Activated CD8-positive, alpha-beta memory T cell treated with anti-CD3 and anti-CD28 coated beads for 4 hours (primary cell): ENCODE data around the gene CD79A.
"Not testable (repeated sequence)": the region's sequence is repeated elsewhere in the genome, so short reads cannot be mapped to it uniquely, and the experiment has no call there.

Experiments used
- DNase-seq, 2 donors: peaks; one replicate each; pipeline ENCODE4 v3.0.0-alpha.2; 2020; ENCODE audit warnings: low read depth in 2 of 2

Gene CD79A

DNA sequence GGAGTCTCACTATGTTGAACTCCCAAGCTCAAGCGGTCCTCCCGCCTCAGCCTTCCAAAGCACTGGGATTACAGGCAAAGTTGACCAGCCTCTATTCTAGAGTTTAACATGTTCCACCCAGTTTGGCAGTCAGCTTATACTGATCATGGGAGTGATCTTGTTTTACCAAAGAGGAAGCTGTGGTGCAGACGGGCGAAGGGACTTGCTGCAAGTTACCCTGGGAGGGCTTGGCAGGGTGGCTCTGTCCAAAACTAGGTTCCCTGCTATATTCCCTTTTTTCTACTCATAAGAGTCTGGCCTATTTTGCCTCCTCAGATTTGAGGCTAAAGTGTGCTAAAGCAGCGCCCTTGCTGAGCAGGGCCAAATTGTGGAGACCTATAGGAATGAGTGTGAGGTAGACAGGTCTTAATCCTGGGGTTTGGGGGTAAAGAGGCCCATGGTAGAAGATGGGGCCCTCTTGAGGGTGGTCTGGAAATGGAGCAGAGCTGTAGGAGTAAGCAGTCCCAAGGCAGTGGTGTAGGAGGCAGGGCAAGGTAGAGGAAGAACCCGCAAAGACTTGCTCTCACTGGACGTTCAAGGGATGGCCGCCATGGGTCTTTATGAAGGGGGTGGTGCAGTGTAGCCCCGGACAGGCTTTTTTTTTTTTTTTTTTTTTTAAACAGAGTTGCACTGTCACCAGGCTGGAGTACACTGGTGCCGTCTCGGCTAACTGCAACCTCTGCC, 13.7 kb upstream of the CD79A start:
- no peak for DNase-seq

DNA sequence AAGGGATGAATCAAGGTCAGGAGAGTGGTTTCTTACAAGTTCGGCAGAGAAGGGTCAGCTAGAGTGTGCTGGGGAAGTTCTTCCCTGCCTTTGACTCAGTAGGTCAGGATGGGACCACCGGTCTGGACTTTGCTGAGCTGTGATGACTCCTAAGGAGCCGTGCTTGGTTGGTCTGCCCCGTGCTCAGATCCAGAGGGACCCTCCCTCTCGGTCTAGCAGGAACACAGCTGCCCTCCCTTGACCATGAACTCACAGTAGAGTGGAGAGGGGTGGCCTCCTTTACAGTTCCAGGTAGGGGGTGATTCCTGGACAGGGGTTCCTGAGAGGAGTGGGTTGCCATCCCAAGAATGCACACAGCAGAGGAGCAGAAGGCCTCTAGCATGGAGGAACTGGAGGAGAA, 12.7 kb upstream of the CD79A start:
- no peak for DNase-seq

DNA sequence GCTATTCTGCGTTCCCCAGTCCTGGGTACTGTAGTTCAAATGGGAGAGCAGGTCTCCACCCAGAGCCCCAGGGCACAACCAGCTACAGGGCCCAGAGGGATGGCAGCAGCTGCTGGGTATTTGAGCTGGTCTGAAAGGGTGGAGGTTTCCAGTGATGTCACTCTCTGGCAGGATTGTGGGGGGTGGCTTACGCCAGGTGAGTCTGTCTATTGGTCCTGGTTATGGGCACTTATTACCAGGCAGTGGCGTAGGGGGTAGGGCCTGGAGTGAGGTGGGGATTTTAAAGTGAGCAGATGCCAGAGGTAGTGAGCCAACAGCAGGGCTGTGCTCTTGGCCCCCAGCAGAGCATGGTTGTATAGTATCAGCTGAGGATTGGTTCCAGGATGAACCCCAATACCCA, 10.8 kb upstream of the CD79A start:
- no peak for DNase-seq

DNA sequence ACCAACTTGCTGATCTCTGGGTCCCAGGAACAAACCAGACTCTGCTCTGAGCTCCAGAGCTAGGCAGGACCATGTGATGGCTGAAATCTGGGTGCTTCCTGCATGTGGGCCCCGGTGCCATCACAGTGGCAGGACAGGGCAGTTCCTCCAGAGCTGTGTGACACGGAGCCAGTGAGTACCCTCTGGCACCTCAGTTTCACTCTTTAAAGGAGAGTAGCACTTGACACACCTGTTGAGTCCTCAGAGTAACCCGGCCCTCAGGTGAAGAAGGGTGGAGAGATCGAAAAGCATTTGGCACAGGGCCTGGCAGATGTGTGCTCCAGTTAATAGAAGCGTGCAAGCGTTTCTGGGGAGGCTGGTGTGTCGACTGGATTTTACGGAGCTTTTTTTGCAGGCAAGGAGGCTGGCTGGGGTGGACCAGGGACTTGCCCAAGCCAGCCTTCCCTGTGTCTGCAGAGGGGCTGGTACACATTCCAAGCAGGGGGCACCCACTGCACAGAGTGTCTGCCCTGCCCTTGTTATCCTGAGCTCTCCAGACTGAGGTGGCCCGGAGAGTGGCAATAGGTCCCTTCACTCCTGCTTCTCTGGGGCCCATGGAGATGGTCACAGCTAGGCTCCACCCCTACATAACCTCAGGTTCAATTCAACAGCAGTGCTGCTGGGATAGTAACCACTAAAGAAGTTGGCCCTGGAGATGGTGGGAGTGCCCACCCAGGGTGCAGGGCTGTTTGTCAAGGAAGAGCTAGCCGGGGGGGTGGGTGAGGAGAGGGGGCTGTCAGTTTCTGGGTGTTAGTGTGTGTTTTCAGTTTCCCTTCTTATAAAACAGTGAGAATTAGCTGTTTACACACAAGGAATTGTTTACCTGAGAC, 8.7 kb upstream of the CD79A start:
- DNase-seq, result no peak

DNA sequence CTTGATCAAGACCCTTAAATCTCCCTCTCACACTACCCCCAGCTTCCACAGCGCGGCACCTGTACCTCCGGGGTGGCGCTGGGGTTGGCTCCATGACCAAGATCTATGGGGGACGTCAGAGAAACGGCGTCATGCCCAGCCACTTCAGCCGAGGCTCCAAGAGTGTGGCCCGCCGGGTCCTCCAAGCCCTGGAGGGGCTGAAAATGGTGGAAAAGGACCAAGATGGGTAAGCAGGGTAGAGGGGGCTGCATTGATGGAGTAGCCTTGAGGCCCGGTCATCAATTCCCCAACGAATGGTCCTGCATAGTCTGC, 8.1 kb upstream of the CD79A start:
- DNase-seq, result no peak

DNA sequence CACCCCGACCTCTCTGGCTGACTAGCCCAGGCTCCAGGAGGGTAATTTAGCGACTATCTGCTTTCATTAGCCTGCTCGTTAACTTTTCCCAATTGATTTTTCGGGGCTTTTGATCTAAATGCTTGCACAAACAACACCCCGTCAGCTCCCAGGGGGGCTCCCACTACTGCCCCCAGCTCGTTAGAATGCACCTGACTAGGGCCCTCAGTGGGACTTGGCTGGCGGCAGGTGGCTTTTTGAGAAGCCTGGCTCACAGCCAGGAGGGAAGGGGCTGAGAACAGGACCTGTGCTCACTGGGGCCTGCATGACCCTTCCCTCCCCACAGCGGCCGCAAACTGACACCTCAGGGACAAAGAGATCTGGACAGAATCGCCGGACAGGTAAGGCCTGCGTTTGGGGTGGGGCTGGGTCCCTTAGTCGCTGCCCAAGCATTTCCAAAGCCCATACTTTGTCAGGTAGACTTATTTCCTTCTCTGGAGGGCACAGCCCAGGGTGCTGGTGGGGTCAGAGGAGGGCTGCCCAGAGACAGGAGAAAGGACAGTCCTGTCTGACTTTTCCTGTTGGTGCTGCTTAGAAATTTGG, 7.6 kb upstream of the CD79A start:
- DNase-seq, result no peak

DNA sequence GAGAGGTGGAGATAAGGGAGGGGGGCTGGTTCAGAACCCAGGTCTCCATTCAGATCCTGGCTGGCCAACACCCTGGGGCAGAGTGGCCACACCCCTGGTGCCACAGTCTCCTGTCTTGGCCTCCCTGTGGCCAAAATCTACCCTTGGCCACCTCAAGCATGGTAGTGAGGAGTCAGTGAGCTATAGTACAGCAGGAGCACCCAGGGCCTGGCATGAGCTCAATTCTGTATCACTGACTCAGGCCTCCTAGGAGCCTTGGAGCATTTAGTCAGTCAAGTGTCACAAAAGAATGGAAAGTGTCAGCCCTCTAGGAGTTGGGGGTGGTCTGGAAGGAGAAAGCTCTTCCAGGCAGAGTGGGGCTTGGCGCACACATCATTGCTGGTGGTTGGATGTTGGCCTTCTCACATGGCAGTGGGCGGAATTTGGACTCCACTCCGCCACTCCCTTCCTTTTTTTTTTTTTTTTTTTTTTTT, 6.6 kb upstream of the CD79A start:
- DNase-seq, result no peak

DNA sequence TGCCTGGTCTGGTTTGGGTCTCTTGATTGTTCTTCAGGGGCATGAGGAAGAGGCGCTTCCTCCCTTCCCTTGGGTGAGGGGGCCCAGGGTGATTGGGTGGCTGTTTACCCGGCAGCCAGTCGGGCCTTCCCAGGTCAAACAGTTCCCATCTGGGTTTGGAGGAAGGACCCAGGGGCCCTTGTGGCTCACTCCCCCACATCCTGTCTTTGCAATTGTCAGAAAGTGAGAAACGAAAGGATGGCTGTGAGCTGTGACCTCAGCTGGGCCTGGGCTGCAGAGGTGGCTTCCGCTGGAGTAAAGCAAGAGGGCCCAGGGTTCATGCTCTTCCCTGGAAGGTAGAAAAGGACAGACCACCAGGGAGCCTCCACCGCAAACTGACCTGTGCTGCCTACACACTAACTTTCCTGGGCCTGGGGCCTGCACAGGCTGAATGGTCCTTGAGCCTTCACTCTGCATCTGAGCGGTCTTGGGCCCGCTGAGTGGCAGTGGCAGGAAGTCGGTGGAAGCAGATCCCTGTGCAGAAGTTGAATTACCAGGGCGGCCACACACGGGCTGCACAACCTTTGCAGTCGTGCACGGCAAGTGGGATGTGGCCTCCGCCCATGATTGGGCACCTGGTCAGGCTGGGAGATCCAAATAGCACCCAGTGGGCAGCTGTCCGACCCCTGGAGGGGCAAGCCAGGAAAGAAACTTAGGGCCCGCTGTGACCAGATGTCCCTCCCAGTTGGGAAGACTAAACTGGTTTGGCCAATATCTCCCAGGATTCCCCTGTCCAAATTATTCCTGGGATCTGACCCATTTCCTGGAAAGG, 5.3 kb upstream of the CD79A start:
- peak in 1 of 2 donors; percentile 31 for DNase-seq

DNA sequence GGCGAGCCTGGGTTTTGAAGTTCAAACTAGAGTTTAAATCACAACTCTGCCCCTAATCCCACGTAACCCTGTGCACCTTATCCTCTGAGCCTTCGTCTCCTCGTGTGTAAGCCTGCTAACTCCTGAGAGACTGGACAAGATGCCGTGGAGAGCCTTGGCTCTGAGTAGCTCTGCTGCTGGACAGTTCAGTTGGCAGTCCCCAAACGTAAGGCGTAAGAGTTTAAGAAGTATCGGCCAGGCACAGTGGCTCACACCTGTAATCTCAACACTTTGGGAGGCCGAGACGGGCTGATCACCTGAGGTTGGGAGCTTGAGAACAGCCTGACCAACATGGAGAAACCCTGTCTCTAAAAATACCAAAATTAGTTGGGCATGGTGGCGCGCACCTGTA, 4.7 kb upstream of the CD79A start:
- no peak for DNase-seq

DNA sequence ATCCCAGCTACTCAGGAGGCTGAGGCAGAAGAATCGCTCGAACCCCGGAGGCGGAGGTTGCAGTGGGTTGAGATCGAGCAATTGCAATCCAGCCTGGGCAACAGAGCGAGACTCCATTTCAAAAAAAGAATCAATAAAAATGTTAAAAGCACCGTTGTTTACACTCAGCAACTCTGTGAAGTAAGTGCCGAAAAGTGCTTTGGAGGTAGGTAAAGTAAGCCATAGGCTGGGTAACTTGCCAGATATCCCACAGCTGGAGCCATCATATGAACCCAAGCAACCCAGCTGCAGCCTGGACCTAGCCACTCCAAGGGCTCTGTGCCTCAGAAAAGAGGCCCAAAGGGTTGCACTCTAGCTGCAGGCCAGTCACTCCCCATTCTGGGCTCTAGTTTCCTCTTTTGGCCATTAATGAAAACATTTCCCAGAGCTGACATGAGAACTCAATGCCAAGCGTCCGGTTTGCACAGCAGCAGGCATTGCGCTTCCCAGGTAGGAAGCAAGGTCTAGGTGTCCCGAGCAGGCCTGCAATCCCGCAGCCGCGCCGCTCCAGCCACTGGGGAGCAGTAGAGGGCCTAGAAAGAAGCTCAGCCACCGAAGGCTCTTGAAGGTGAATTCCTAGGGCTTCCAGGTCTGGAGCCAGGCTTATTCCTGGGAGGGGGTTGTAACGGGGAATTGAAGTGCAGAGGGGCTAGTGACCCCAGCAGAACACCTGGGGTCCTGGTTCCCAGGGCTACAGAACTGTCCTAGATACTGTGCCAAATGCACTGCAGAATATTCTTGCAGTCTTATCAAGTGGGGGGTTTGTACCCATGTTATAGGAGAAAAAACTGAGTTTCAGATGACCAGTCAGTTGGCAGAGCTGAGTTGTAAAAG, 4.1 kb upstream of the CD79A start:
- no peak for DNase-seq

DNA sequence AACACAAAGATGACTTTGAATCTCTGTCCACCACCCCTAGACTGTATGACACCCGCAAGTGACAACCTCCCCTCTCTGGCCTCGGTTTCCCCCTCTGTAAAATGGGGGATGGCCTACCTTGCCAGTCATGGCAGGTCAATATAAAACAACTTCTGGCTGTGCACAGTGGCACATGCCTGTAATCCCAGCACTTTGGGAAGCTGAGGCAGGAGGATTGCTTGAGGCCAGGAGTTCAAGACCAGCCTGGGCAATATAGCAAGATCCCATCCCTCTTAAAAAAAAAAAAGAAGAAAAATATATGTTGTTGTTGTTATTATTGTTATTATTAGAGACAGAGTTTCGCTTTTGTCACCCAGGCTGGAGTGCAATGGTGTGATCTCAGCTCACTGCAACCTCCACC, 1.1 kb upstream of the CD79A start:
- DNase-seq, result not testable (repeated sequence)

DNA sequence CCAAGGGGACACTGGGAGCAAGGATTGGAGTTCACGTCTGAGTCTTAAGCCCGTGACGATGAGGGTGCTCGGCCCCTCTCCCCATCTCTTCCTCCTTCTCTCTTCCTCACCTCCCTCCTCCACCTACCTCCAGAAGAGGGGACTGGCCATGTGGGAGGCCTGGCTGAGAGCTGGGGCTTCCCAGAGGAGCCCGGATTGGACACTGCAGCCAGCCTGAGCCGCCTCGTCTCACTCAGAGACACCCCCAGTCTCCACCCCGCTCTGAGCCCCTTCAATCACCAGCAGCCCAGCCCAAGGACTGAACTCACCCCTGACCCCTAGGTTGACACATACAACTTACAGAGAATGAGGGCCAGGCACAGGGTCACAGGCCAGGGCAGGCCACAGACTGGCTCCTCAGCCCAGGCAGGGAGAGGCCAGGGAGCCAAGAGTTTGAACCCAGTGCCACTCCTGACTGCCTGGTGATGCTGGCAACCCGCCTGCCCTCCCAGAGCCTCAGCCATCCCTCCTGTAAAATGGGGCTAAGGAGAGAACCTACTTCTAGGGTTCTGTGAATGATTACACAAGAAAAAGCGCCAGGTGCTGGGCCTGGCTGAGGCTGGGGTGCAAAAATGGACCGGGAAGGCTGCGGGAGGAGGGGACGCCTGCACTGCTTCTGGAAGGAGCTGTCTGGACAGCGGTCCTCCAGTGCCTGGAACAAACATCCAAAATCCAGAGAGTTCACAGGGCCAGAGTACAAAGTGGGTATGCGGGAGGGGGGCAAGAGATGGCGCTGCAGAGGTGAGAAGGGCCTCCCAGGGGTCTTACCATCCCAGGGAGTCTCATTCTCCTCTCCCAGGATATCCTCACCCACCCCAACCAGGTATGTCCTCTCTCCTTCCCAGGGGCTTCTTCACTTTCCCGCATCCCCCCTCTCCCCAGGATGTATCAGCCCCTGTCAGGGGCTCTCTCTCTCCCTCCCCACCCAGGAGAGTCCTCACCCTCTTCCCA, 1.1 kb downstream of the CD79A start:
- DNase-seq, result no peak

DNA sequence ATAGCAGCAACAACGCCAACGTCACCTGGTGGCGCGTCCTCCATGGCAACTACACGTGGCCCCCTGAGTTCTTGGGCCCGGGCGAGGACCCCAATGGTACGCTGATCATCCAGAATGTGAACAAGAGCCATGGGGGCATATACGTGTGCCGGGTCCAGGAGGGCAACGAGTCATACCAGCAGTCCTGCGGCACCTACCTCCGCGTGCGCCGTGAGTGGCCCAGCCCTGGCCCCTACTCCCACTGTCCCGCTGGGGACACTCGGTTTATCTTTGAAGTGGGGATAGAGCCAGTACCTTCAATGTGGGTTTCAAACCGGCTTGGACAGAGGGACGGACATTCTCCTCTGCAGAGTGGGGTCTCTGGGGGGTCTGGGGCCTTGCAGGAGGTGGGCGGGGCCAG, 2.0 kb downstream of the CD79A start:
- DNase-seq, result no peak

DNA sequence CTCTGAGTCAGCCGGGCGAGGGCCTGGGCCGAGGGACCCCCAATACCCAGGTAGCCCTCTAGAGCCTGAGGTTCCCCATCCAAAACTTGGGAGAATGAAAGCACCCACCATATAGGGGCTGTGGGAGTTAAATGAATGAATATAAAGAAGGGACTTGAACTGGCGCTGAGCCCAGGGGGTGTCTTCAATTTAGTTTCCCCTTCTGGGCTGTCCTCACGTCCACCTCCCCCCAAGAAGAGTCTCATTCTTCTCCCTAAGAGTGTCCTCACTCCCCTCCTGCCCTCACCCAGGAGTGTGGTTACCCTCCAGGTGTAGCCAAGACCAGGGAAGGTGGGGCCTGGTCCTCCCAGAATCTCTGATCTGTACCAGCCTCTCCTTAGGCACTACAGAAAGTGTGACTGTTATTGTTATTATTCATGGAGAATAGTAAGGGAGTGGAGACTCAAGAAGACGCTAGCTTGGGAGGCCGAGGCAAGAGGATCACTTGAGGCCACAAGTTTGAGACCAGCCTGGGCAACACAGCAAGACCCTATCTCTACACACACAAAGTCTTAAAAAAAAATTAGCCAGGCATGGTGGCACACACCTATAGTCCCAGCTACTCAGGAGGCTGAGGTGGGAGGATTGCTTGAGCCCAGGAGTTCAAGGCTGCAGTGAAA, 2.7 kb downstream of the CD79A start:
- no peak for DNase-seq

DNA sequence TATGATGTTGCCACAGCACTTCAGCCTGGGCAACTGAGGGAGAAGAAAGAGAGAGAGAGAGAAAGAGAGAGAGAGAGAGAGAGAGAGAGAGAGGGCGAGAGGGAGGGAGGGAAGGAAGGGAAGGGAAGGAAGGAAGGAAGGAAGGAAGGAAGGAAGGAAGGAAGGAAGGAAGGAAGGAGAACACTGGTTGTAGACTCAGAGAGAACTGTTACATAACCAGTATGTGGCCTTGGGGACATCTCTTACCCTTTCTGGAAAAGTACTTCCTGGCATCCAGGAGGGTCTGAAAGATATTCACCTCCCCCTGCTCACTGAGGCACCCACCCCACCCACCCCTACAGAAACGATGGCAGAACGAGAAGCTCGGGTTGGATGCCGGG, 3.2 kb downstream of the CD79A start:
- DNase-seq, result no peak

DNA sequence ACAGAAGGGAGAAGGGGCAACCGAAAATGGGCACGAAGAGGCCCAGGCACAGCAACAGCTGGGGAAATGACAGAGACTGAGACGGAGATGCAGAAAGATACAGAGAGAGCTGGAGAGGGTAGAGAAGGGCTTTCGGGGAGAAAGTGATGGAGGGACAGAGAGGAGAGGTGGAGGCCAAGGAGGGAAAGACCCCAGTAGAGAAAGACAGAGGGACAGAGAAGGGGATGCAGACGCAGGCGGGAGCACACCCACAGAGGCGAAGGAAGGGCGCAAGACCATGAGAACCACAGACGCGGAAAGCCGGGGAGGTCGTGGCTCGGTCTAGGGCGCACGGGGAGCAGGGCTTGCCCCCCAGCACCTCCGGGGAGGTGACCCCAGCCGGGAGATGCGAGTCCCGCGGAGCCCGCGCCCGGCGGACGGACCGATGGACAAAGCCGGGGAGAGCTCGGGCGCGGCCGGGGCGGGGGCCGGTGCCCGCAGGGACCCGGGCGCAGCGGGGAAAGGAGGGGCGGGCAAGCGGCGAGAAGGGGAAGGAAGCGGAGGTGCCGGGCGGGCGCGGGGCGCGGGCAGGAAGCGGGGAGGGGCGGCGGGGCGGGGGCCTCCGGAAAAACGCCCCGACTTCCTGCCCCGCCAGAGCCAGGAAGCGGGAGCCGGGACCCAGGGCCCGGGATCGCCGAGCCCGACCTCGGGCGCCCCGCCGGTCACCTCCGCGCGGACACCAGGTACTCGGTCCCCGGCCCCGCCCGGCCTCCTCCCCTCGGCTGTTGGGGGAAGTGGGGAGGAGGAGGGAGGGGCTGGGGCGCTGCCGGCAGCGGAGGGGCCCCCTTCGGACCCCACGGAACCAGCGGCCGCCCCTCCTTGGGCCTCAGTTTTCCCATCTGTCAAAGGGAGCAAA, 5.7 kb downstream of the CD79A start, which contains the start of gene ARHGEF1:
Gene ARHGEF1, plus strand, starts transcription at position 617 of the 895 bp plus-strand sequence. CDS start 4,899 bp downstream, outside the sequence.
- peak in 1 of 2 donors; percentile 35 for DNase-seq

DNA sequence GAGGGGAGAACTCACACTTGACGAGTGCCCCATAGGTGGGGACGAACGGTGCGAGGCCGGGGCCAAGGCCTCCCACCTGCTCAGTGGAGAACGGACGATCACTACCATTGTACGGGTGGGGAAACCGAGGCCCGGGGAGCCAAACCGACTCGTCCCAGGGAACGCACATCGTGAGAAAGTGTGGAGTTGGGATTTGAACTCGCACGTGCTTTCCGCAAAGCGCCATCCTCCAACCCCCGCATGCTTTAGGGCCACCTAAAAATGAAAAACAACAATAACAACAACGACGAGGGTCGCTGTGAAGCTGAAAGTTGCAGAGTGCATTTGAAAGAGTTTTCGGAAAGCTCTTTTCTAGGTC, 6.4 kb downstream of the CD79A start:
- DNase-seq, result no peak
